Measurements from ENCODE around the gene URB1.

URB1 gene

DNA sequence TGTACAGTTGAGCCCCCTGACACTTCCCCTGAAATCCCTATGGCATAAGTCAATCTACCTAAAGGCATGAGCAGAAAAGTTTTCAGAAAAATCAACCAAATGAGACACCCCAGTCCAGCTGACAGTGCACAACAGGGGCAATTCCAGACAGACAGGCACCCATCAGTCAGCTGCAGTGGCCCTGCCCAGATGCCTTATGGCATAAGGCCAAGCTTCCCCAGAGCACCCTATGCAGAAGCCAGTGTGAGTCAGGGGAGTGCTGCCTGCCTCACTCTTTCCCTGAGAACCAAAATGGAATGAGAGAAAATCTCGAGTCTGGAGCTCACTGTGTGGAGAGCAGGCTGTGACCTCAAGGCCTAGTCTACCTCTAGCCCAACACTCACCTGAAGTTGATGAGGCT, 56.1 kb downstream of the URB1 start:
- Histone ChIP-seq H3K9me2 (replicated peaks; ENCODE audit: insufficient read depth, low read length) (no peaks in the 10 kb centered on the region), H3K36me3 (ENCODE audit: low read length) (peaks cover 9% of the 10 kb centered on the region; the same call in 1 of the 2 replicates), H3K27ac (ENCODE audit: low read depth, low read length) (no peak overlapping the region), H2AFZ (ENCODE audit: low read depth, low read length, severe bottlenecking) (no peak overlapping the region), H3K4me3 (ENCODE audit: insufficient read depth, low read length, poor library complexity, severe bottlenecking) (no peak overlapping the region), H3K4me2 (ENCODE audit: low read depth, low read length, poor library complexity, severe bottlenecking) (no peak overlapping the region), H3K27me3 (ENCODE audit: low read length) (no peaks in the 10 kb centered on the region), H3K9ac (ENCODE audit: low read length) (no peak overlapping the region), H3K79me2 (ENCODE audit: insufficient read depth, low read length) (no peaks in the 10 kb centered on the region), H3K9me3 (ENCODE audit: insufficient read depth, low read length) (no peaks in the 10 kb centered on the region), H3F3A (ENCODE audit: insufficient read depth) (no peaks in the 10 kb centered on the region), H4K20me1 (ENCODE audit: low read depth, low read length) (no peaks in the 10 kb centered on the region)
- no peak for TF ChIP-seq EZH2phosphoT487 (conservative IDR thresholded peaks at IDR 0.05; ENCODE audit: low read length)
- TF ChIP-seq, protein P1, sequence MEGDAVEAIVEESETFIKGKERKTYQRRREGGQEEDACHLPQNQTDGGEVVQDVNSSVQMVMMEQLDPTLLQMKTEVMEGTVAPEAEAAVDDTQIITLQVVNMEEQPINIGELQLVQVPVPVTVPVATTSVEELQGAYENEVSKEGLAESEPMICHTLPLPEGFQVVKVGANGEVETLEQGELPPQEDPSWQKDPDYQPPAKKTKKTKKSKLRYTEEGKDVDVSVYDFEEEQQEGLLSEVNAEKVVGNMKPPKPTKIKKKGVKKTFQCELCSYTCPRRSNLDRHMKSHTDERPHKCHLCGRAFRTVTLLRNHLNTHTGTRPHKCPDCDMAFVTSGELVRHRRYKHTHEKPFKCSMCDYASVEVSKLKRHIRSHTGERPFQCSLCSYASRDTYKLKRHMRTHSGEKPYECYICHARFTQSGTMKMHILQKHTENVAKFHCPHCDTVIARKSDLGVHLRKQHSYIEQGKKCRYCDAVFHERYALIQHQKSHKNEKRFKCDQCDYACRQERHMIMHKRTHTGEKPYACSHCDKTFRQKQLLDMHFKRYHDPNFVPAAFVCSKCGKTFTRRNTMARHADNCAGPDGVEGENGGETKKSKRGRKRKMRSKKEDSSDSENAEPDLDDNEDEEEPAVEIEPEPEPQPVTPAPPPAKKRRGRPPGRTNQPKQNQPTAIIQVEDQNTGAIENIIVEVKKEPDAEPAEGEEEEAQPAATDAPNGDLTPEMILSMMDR (IDR thresholded peaks at IDR 0.05; ENCODE audit: insufficient read depth, low read length, poor library complexity, severe bottlenecking) = no peak

DNA sequence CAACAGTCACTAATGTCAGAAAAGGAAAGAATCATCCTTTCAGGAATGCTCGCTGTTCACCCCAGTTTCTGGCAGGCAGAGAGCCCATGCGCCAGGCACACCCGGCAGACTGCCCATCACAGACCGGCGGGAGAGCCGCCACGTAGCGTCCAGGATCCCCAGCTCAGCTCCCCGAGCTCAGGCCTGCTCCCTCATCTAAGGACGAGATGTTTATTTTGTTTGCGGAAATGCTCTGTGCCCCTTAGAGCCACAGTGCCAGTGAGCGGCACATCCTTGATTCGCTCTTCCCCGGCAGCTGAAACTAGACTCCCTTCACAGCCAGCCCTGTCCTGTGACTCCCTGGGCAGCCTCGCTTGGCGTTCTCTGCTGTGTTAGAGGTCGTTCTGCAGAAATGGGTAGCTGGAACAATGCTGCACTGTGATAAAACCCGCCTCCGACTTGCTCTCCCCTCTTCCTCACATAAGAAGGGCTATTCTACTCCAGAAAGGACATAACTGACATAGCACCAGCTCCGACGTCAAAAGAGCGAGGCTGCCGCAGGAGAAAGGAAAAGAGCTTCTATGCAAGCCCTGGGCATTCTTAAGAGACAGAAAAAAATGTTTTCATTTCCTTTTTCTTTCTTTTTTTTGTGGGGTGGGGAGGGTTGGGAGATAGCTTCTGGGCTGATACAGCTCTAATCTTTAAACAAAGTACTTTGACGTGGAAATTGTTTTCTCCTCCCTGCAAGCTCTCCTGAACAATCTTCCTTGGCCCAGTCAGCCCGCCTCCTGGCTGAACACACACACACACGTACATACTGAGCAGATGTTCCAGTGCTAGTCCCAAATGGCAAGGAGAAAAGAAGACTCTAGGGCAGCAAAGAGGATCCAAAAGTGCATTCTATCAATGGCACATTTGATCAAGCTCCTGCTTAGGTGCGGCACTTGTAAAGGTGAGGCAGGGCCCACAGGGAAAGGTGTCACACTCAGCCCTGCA, 56.9 kb downstream of the URB1 start:
- H4K20me1 ChIP-seq (ENCODE audit: low read depth, low read length) = no peaks in the 10 kb centered on the region
- no peak overlapping the region for H3K4me2 ChIP-seq (ENCODE audit: low read depth, low read length, poor library complexity, severe bottlenecking)
- H2AFZ ChIP-seq (ENCODE audit: low read depth, low read length, severe bottlenecking) = no peak overlapping the region
- no peak overlapping the region for H3K9ac ChIP-seq (ENCODE audit: low read length)
- no peak overlapping the region for H3K27ac ChIP-seq (ENCODE audit: low read depth, low read length)
- H3K9me3 ChIP-seq (ENCODE audit: insufficient read depth, low read length) = no peaks in the 10 kb centered on the region
- H3K36me3 ChIP-seq (ENCODE audit: low read length) = peaks cover 9% of the 10 kb centered on the region; the same call in 1 of the 2 replicates
- no peaks in the 10 kb centered on the region for H3K27me3 ChIP-seq (ENCODE audit: low read length)
- H3K4me3 ChIP-seq (ENCODE audit: insufficient read depth, low read length, poor library complexity, severe bottlenecking) = no peak overlapping the region
- no peaks in the 10 kb centered on the region for H3K9me2 ChIP-seq (replicated peaks; ENCODE audit: insufficient read depth, low read length)
- TF ChIP-seq EZH2phosphoT487 (conservative IDR thresholded peaks at IDR 0.05; ENCODE audit: low read length) = no peak
- TF ChIP-seq, protein P1 (IDR thresholded peaks at IDR 0.05; ENCODE audit: insufficient read depth, low read length, poor library complexity, severe bottlenecking) = no peak
- no peaks in the 10 kb centered on the region for H3F3A ChIP-seq (ENCODE audit: insufficient read depth)
- no peaks in the 10 kb centered on the region for H3K79me2 ChIP-seq (ENCODE audit: insufficient read depth, low read length)

DNA sequence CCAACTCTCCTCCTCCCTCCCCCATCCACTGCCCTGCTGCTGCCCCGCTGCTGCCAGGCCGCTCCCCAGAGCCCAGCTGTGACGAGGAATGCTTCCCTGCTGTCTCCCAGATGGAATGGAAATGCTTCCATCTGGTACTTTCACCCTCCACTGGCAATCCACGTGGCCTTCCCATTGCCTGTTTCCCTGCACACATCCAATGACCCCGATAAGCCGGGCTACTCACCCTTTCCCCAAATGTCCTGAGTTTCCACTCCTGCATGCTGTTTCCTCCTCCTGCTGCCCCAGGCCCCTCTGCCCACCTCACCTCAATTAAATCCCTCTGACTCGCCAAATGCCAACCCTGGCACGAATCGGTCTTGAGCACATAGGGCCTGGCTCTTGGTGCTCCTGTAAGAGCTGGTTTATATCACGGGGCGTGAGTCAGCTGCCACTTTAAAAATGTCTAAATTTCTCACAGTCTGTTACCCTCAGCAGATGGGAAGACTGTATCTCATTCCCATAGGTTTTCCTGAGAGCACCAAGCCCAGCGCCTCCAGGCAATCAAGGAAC, 57.8 kb downstream of the URB1 start:
- TF ChIP-seq, protein P1 (IDR thresholded peaks at IDR 0.05; ENCODE audit: insufficient read depth, low read length, poor library complexity, severe bottlenecking) = no peak
- TF ChIP-seq EZH2phosphoT487 (conservative IDR thresholded peaks at IDR 0.05; ENCODE audit: low read length) = no peak

More for the DNA sequence above, 57.8 kb downstream of the URB1 start:
- H3K9ac ChIP-seq (ENCODE audit: low read length) = no peak overlapping the region
- H3K4me2 ChIP-seq (ENCODE audit: low read depth, low read length, poor library complexity, severe bottlenecking) = no peak overlapping the region
- no peak overlapping the region for H3K27ac ChIP-seq (ENCODE audit: low read depth, low read length)
- H3K9me3 ChIP-seq (ENCODE audit: insufficient read depth, low read length) = no peaks in the 10 kb centered on the region
- no peak overlapping the region for H2AFZ ChIP-seq (ENCODE audit: low read depth, low read length, severe bottlenecking)
- peaks cover 12% of the 10 kb centered on the region; the same call in 1 of the 2 replicates for H3K36me3 ChIP-seq (ENCODE audit: low read length)
- no peaks in the 10 kb centered on the region for H4K20me1 ChIP-seq (ENCODE audit: low read depth, low read length)
- no peak overlapping the region for H3K4me3 ChIP-seq (ENCODE audit: insufficient read depth, low read length, poor library complexity, severe bottlenecking)
- H3K79me2 ChIP-seq (ENCODE audit: insufficient read depth, low read length) = no peaks in the 10 kb centered on the region
- no peaks in the 10 kb centered on the region for H3K27me3 ChIP-seq (ENCODE audit: low read length)
- H3F3A ChIP-seq (ENCODE audit: insufficient read depth) = no peaks in the 10 kb centered on the region
- no peaks in the 10 kb centered on the region for H3K9me2 ChIP-seq (replicated peaks; ENCODE audit: insufficient read depth, low read length)
